HEK293 (cell line): Measurements from ENCODE around the gene PAX7.

Source experiments
- CTCF ChIA-PET: fragments of 350-600 bp; formaldehyde crosslinking; extraction: SDS; loops from one replicate; lab custom pipeline; 2021; ENCODE audit warnings: antibody characterized with exemption; lab: Yijun Ruan, JAX
- POLR2A ChIA-PET: fragments of 300-600 bp; formaldehyde crosslinking; extraction: SDS; loops from one replicate; lab custom pipeline; 2020; ENCODE audit warnings: antibody characterized with exemption, inconsistent platforms; lab: Yijun Ruan, JAX
- H3K27ac ChIP-seq: fragments of 200-500 bp; sonication (Bioruptor generic); 2 replicates; pipeline ENCODE4 v1.5.1; 2014; ENCODE audit warnings: low read depth, low read length, control low read depth, inconsistent platforms; ENCODE audit errors: extremely low read depth
- H3K36me3 ChIP-seq, 2 experiments: fragments of 200-500 bp in 1 of 2; sonication (Bioruptor generic) in 1 of 2; 1 replicate in 1 of 2; 2 replicates in 1 of 2; pipeline ENCODE4 v1.5.1; 2014 to 2017; ENCODE audit warnings: inconsistent platforms in 2 of 2, low read length in 2 of 2; ENCODE audit not compliant: control insufficient read depth in 2 of 2, insufficient read depth in 1 of 2
- H3K4me1 ChIP-seq: fragments of 200-500 bp; sonication (Bioruptor generic); 2 replicates; pipeline ENCODE4 v1.5.1; 2014; ENCODE audit warnings: mild to moderate bottlenecking, low read length, inconsistent platforms; ENCODE audit not compliant: control insufficient read depth, insufficient read depth
- H3K4me3 ChIP-seq: 2 replicates; pipeline ENCODE4 v1.5.1; 2011; ENCODE audit warnings: low read depth, mild to moderate bottlenecking, control low read depth, low read length, moderate library complexity
- H3K9me3 ChIP-seq: fragments of 200-500 bp; sonication (Bioruptor generic); 2 replicates; pipeline ENCODE4 v1.5.1; 2014; ENCODE audit warnings: low read depth, low read length, inconsistent platforms; ENCODE audit not compliant: control insufficient read depth, insufficient read depth
- GLI2 ChIP-seq: fragments of 450-650 bp; formaldehyde crosslinking; IDR thresholded peaks from 2 replicates; pipeline ENCODE4; 2017; ENCODE audit warnings: missing biosample characterization, missing genetic modification characterization, low read depth, borderline replicate concordance
- KLF10 ChIP-seq: fragments of 450-650 bp; IDR thresholded peaks from 2 replicates; pipeline ENCODE4 v1.5.1; 2018; ENCODE audit warnings: missing biosample characterization, mild to moderate bottlenecking, missing genetic modification characterization
- KLF16 ChIP-seq: fragments of 450-650 bp; formaldehyde crosslinking; IDR thresholded peaks from 2 replicates; pipeline ENCODE4 v1.5.1; 2017; ENCODE audit warnings: missing biosample characterization, missing genetic modification characterization
- MEIS1 ChIP-seq: sonication (generic); formaldehyde crosslinking; IDR thresholded peaks from 2 replicates; pipeline ENCODE4 v1.8.1; 2022; ENCODE audit warnings: missing genetic modification reagents, mild to moderate bottlenecking, borderline replicate concordance
- PRDM1 ChIP-seq: fragments of 450-650 bp; formaldehyde crosslinking; IDR thresholded peaks from 2 replicates; pipeline ENCODE4; 2016; ENCODE audit warnings: missing biosample characterization, missing genetic modification characterization
- SCRT2 ChIP-seq: fragments of 450-650 bp; formaldehyde crosslinking; IDR thresholded peaks from 2 replicates; pipeline ENCODE4 v1.5.1; 2016; ENCODE audit warnings: missing biosample characterization, missing genetic modification characterization
- YY2 ChIP-seq: fragments of 450-650 bp; formaldehyde crosslinking; IDR thresholded peaks from 2 replicates; pipeline ENCODE4 v1.5.1; 2016; ENCODE audit warnings: missing biosample characterization, missing genetic modification characterization
- ZBTB7A ChIP-seq: fragments of 450-650 bp; formaldehyde crosslinking; IDR thresholded peaks from 2 replicates; pipeline ENCODE4 v1.5.1; 2016; ENCODE audit warnings: low read depth, missing biosample characterization, missing genetic modification characterization
- ZFHX2 ChIP-seq: fragments of 450-650 bp; formaldehyde crosslinking; conservative IDR thresholded peaks from 2 replicates; pipeline ENCODE4 v1.5.1; 2016; ENCODE audit warnings: missing biosample characterization, missing genetic modification characterization
- ZNF121 ChIP-seq: fragments of 450-650 bp; formaldehyde crosslinking; IDR thresholded peaks from 2 replicates; pipeline ENCODE4 v1.5.1; 2016; ENCODE audit warnings: missing biosample characterization, missing genetic modification characterization
- ZNF157 ChIP-seq: fragments of 450-650 bp; formaldehyde crosslinking; IDR thresholded peaks from 2 replicates; pipeline ENCODE4 v1.5.1; 2016; ENCODE audit warnings: missing biosample characterization, missing genetic modification characterization
- ZNF16 ChIP-seq: fragments of 450-650 bp; formaldehyde crosslinking; IDR thresholded peaks from 2 replicates; pipeline ENCODE4 v1.5.1; 2016; ENCODE audit warnings: low read depth, missing biosample characterization, missing genetic modification characterization
- ZNF169 ChIP-seq: fragments of 450-650 bp; formaldehyde crosslinking; IDR thresholded peaks from 2 replicates; pipeline ENCODE4 v1.5.1; 2016; ENCODE audit warnings: missing biosample characterization, missing genetic modification characterization
- ZNF2 ChIP-seq: fragments of 450-650 bp; formaldehyde crosslinking; IDR thresholded peaks from 2 replicates; pipeline ENCODE4 v1.5.1; 2016; ENCODE audit warnings: missing biosample characterization, missing genetic modification characterization
- ZNF248 ChIP-seq: fragments of 450-650 bp; formaldehyde crosslinking; IDR thresholded peaks from 2 replicates; pipeline ENCODE4 v1.5.1; 2017; ENCODE audit warnings: missing biosample characterization, missing genetic modification characterization
- ZNF549 ChIP-seq: fragments of 450-650 bp; IDR thresholded peaks from 2 replicates; pipeline ENCODE4 v1.5.1; 2018; ENCODE audit warnings: missing biosample characterization, missing genetic modification characterization, mild to moderate bottlenecking, inconsistent platforms, moderate library complexity
- ZNF555 ChIP-seq: fragments of 450-650 bp; formaldehyde crosslinking; conservative IDR thresholded peaks from 2 replicates; pipeline ENCODE4 v1.5.1; 2017; ENCODE audit warnings: missing biosample characterization, mild to moderate bottlenecking, missing genetic modification characterization, inconsistent platforms
- ZNF610 ChIP-seq: fragments of 450-650 bp; formaldehyde crosslinking; IDR thresholded peaks from 2 replicates; pipeline ENCODE4 v1.5.1; 2016; ENCODE audit warnings: missing biosample characterization, missing genetic modification characterization, borderline replicate concordance
- ZNF670 ChIP-seq: fragments of 450-650 bp; formaldehyde crosslinking; IDR thresholded peaks from 2 replicates; pipeline ENCODE4 v1.5.1; 2016; ENCODE audit warnings: missing biosample characterization, missing genetic modification characterization, low read depth
- ZNF768 ChIP-seq: fragments of 450-650 bp; formaldehyde crosslinking; IDR thresholded peaks from 2 replicates; pipeline ENCODE4 v1.5.1; 2018; ENCODE audit warnings: missing biosample characterization, mild to moderate bottlenecking, missing genetic modification characterization
- ZNF776 ChIP-seq: fragments of 450-650 bp; formaldehyde crosslinking; IDR thresholded peaks from 2 replicates; pipeline ENCODE4 v1.5.0; 2017; ENCODE audit warnings: missing biosample characterization, missing genetic modification characterization, borderline replicate concordance
- TF ChIP-seq, protein P1 (sequence below): fragments of 450-650 bp; formaldehyde crosslinking; IDR thresholded peaks from 2 replicates; pipeline ENCODE4 v1.5.0; 2017; ENCODE audit warnings: missing biosample characterization, missing genetic modification characterization, borderline replicate concordance
- TF ChIP-seq, protein P2 (sequence below): fragments of 450-650 bp; formaldehyde crosslinking; IDR thresholded peaks from 2 replicates; pipeline ENCODE4 v1.5.1; 2016; ENCODE audit warnings: missing biosample characterization, missing genetic modification characterization
- TF ChIP-seq, protein P3 (sequence below): fragments of 450-650 bp; formaldehyde crosslinking; IDR thresholded peaks from 2 replicates; pipeline ENCODE4 v1.5.1; 2016; ENCODE audit warnings: missing biosample characterization, missing genetic modification characterization

PAX7 gene

DNA sequence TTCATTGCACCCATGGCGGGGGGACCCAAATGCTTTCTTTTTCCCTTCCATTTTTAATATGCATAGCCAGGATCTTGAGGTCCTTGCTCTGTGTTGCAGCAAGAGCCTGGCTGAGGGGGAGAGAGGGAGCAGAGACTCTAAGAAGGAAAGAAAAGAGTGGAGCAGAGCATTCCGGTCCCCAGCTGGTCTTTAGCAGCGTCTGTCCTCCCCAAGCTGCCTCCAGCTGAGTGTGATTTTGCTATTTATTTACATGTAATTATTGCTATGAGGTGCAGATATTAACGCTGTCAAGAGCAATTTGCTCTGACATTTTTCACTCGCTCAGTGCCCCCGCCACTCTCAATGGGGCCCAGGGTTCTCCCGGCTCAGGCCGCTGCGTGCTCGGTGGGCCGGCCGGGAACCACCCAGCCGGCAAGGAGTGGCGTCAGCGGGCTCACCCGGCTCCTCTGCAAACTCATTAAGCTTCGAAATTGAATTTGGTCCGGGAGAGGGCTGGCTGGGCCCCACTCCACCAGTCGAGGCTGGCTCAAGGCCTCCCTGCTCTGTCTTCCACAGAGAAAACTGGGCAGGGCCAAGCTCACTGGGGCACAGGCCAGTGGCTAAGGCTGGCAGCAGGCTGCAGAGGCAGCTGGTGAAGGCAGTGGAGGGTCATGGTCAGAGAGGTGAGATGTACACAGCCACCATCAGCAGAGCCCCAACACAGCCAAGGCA is 93.2 kb downstream of the PAX7 start (continued):
- TF ChIP-seq, protein P1, sequence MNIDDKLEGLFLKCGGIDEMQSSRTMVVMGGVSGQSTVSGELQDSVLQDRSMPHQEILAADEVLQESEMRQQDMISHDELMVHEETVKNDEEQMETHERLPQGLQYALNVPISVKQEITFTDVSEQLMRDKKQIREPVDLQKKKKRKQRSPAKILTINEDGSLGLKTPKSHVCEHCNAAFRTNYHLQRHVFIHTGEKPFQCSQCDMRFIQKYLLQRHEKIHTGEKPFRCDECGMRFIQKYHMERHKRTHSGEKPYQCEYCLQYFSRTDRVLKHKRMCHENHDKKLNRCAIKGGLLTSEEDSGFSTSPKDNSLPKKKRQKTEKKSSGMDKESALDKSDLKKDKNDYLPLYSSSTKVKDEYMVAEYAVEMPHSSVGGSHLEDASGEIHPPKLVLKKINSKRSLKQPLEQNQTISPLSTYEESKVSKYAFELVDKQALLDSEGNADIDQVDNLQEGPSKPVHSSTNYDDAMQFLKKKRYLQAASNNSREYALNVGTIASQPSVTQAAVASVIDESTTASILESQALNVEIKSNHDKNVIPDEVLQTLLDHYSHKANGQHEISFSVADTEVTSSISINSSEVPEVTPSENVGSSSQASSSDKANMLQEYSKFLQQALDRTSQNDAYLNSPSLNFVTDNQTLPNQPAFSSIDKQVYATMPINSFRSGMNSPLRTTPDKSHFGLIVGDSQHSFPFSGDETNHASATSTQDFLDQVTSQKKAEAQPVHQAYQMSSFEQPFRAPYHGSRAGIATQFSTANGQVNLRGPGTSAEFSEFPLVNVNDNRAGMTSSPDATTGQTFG: no peak
- TF ChIP-seq ZFHX2 (tag by site-specific recombination): no peak
- TF ChIP-seq KLF16 (tag by site-specific recombination): no peak
- TF ChIP-seq, protein P2, sequence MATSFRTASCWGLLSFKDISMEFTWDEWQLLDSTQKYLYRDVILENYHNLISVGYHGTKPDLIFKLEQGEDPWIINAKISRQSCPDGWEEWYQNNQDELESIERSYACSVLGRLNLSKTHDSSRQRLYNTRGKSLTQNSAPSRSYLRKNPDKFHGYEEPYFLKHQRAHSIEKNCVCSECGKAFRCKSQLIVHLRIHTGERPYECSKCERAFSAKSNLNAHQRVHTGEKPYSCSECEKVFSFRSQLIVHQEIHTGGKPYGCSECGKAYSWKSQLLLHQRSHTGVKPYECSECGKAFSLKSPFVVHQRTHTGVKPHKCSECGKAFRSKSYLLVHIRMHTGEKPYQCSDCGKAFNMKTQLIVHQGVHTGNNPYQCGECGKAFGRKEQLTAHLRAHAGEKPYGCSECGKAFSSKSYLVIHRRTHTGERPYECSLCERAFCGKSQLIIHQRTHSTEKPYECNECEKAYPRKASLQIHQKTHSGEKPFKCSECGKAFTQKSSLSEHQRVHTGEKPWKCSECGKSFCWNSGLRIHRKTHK (tag by site-specific recombination): no peak
- no peak for TF ChIP-seq ZNF16 (tag by site-specific recombination)

DNA sequence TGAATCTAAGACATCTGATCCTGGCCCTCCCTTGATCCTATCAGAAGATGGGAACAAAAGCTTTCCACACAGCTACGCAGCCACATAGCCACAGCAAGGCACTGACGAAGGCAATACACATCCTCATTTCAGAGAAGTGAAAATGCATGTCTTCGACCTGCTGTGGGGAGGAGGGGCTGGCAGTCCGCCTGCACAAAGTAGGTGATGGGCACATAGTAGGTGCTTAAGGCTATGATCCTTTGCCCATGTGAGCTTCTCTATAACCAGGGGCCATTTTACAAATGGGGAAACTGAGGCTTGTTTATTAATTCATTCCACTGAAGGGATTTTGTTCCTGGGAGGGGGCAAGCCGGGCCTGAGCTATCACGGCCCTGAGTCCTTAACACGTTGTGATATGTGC is 94.2 kb downstream of the PAX7 start:
- Histone ChIP-seq H3K27ac (no peak overlapping the region), H3K36me3 (no peaks in the 10 kb centered on the region), H3K4me3 (no peak overlapping the region), H3K9me3 (no peaks in the 10 kb centered on the region), H3K4me1 (no peaks in the 10 kb centered on the region)
- TF ChIP-seq SCRT2 (tag by site-specific recombination) (no peak), ZNF549 (tag by site-specific recombination) (no peak), ZNF555 (tag by site-specific recombination) (no peak), ZNF670 (tag by site-specific recombination) (no peak), ZNF610 (tag by site-specific recombination) (no peak), ZNF16 (tag by site-specific recombination) (no peak), GLI2 (tag by site-specific recombination) (no peak), ZNF248 (no peak), ZBTB7A (tag by site-specific recombination) (no peak)
- TF ChIP-seq, protein P3, sequence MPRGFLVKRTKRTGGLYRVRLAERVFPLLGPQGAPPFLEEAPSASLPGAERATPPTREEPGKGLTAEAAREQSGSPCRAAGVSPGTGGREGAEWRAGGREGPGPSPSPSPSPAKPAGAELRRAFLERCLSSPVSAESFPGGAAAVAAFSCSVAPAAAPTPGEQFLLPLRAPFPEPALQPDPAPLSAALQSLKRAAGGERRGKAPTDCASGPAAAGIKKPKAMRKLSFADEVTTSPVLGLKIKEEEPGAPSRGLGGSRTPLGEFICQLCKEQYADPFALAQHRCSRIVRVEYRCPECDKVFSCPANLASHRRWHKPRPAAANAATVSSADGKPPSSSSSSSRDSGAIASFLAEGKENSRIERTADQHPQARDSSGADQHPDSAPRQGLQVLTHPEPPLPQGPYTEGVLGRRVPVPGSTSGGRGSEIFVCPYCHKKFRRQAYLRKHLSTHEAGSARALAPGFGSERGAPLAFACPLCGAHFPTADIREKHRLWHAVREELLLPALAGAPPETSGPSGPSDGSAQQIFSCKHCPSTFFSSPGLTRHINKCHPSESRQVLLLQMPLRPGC (tag by site-specific recombination): no peak
- POLR2A ChIA-PET: no interaction called here
- CTCF ChIA-PET: interaction anchor here (0.6 kb wide), 1 partner anchor 14 kb away, joined by 3 read pairs; no protein-coding TSS in a partner anchor

DNA sequence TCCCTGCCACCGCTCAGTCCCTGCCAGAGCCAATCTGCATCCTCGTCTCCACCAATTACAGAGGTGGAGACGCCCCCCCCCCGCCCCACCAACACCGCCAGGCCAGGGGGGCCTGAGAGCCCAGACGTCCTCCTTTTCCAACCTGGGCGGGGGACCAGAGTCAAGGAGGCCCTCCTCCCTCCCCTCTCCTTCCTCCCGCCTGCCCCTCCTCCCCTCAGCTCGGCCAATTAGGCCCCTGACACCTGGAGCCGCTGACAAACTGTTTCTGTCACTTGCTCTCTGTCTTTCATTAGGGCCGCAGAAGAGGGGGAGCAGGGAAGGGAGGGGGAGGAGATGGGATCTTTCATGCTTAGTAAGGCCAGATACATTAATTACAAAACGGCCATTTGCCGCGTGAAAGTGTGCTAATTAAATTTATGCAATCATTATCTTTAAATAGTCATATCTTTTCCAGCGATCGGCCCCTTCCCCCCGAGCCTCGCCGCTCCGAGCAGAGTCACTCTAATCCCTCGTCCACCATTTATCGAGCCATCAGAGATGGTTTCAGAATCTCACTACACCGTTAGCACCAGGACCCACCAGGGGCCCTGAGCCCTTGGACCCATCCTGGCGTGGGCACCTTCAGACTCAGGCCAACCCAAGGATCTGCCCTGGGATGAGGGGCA is 94.7 kb downstream of the PAX7 start:
- CTCF ChIA-PET: interaction anchor here (0.6 kb wide), 1 partner anchor 14 kb away, joined by 3 read pairs; no protein-coding TSS in a partner anchor
- Histone ChIP-seq H3K27ac (no peak overlapping the region), H3K36me3 (no peaks in the 10 kb centered on the region), H3K4me1 (no peaks in the 10 kb centered on the region), H3K9me3 (no peaks in the 10 kb centered on the region)
- no peak for TF ChIP-seq KLF10
- TF ChIP-seq ZNF157 (tag by site-specific recombination): no peak
- no peak for TF ChIP-seq ZNF768
- TF ChIP-seq YY2: no peak
- TF ChIP-seq ZNF121 (tag by site-specific recombination): no peak
- TF ChIP-seq MEIS1 (CRISPR knock-in tag): no peak
- no peak for TF ChIP-seq ZNF610 (tag by site-specific recombination)
- no peak for TF ChIP-seq PRDM1
- no peak for TF ChIP-seq ZNF776 (tag by site-specific recombination)
- TF ChIP-seq ZNF169 (tag by site-specific recombination): no peak
- TF ChIP-seq ZNF2: no peak
- TF ChIP-seq, all 188 proteins: peak for 0
- POLR2A ChIA-PET: no interaction called here
- no peak overlapping the region for H3K4me3 ChIP-seq
